ENCODE data around the gene PCSK7. TPM values are rescaled to one million over a fixed set of nuclear protein-coding genes. Genes with fewer than 3 reads are reported as not detected.

Gene PCSK7
- total RNA-seq, 5 donors from 2014 or later (not counting 1 experiment from before 2014, with no cell fraction given) = 300 to 368 (median 336) TPM

GRCh38 chr11:117197006-117197405 lies 34.9 kb downstream of the PCSK7 start:
- Histone ChIP-seq H3K4me3 (ENCODE audit: control insufficient read depth in 1 of 2, extremely low read depth in 1 of 2, low read length in 1 of 2) (no peak overlapping the region), H3K4me1 (ENCODE audit: control insufficient read depth in 1 of 2, extremely low read depth in 1 of 2, insufficient read depth in 2 of 2, low read length in 2 of 2) (peaks cover 0 to 4% of the 10 kb centered on the region in 2 experiments), H3K27me3 (replicated peaks in 1 of 2; ENCODE audit: control insufficient read depth in 2 of 2, extremely low read depth in 1 of 2, insufficient read depth in 2 of 2, low read length in 1 of 2) (no peaks in the 10 kb centered on the region), H3K9me3 (no peaks in the 10 kb centered on the region), H3K27ac (ENCODE audit: low read length) (no peak overlapping the region), H3K36me3 (ENCODE audit: control insufficient read depth in 2 of 2, extremely low read depth in 1 of 2, insufficient read depth in 1 of 2, low read length in 1 of 2) (peaks cover 4 to 9% of the 10 kb centered on the region in 2 donors)
- no peak for DNase-seq
- Mint-ChIP-seq H3K9me3 (no peaks in the 10 kb centered on the region), H3K4me1 (peaks cover 0 to 10% (median 6%) of the 10 kb centered on the region in 3 donors), H3K27me3 (no peaks in the 10 kb centered on the region), H3K4me3 (no peak overlapping the region), H3K36me3 (peaks cover 15% of the 10 kb centered on the region), H3K27ac (no peak overlapping the region)
- no peak for ATAC-seq (replicated peaks in 1 of 4)
- CTCF ChIA-PET = interaction anchor here (0.5 to 0.9 kb wide), 2 partner anchors 33 to 1363 kb away, joined by 3 read pairs; no protein-coding TSS in a partner anchor
- POLR2A ChIA-PET = interaction anchor here in 1 of 2 donors (0.6 kb wide), 1 partner anchor 294 kb away, joined by 3 read pairs; no protein-coding TSS in a partner anchor
- 96% methylated on average over 4 of the region's 7 CpGs for WGBS (ENCODE audit: insufficient coverage)

GRCh38 chr11:117195761-117196160 lies 36.1 kb downstream of the PCSK7 start:
- CTCF ChIA-PET = no interaction called here
- peak in 1 of 4 experiments; percentile 6 for ATAC-seq (replicated peaks in 1 of 4)

GRCh38 chr11:117195258-117195657 lies 36.6 kb downstream of the PCSK7 start:
- no peaks in the 10 kb centered on the region for H3K27me3 ChIP-seq (replicated peaks in 1 of 2; ENCODE audit: control insufficient read depth in 2 of 2, extremely low read depth in 1 of 2, insufficient read depth in 2 of 2, low read length in 1 of 2)
- DNase-seq (no peak), ATAC-seq (replicated peaks in 1 of 4) (no peak)
- Mint-ChIP-seq H3K4me3 (no peak overlapping the region), H3K27ac (peak overlapping the region; percentile 73 to 80), H3K27me3 (no peaks in the 10 kb centered on the region), H3K4me1 (peaks cover 0 to 11% (median 6%) of the 10 kb centered on the region in 3 donors), H3K36me3 (peaks cover 17% of the 10 kb centered on the region), H3K9me3 (no peaks in the 10 kb centered on the region)
- H3K4me3 ChIP-seq (ENCODE audit: control insufficient read depth in 1 of 2, extremely low read depth in 1 of 2, low read length in 1 of 2) = no peak overlapping the region
- H3K27ac ChIP-seq (ENCODE audit: low read length) = no peak overlapping the region
- ChIA-PET POLR2A (interaction anchor here in 1 of 2 donors (0.7 kb wide), 1 partner anchor 15 kb away, joined by 3 read pairs; no protein-coding TSS in a partner anchor), CTCF (no interaction called here)
- H3K9me3 ChIP-seq = no peaks in the 10 kb centered on the region
- H3K4me1 ChIP-seq (ENCODE audit: control insufficient read depth in 1 of 2, extremely low read depth in 1 of 2, insufficient read depth in 2 of 2, low read length in 2 of 2) = peaks cover 0 to 4% of the 10 kb centered on the region in 2 experiments
- 93% methylated on average over 4 of the region's 4 CpGs for WGBS (ENCODE audit: insufficient coverage)
- peaks cover 4 to 6% of the 10 kb centered on the region in 2 donors for H3K36me3 ChIP-seq (ENCODE audit: control insufficient read depth in 2 of 2, extremely low read depth in 1 of 2, insufficient read depth in 1 of 2, low read length in 1 of 2)

More at GRCh38 chr11:117195761-117196160, 36.1 kb downstream of the PCSK7 start:
- Mint-ChIP-seq H3K27me3 (no peaks in the 10 kb centered on the region), H3K4me1 (peaks cover 0 to 11% (median 6%) of the 10 kb centered on the region in 3 donors), H3K36me3 (peaks cover 15% of the 10 kb centered on the region), H3K4me3 (no peak overlapping the region), H3K27ac (peak overlapping the region; percentile 25 to 62), H3K9me3 (no peaks in the 10 kb centered on the region)
- Histone ChIP-seq H3K27ac (ENCODE audit: low read length) (no peak overlapping the region), H3K4me1 (ENCODE audit: control insufficient read depth in 1 of 2, extremely low read depth in 1 of 2, insufficient read depth in 2 of 2, low read length in 2 of 2) (peaks cover 0 to 4% of the 10 kb centered on the region in 2 experiments), H3K4me3 (ENCODE audit: control insufficient read depth in 1 of 2, extremely low read depth in 1 of 2, low read length in 1 of 2) (no peak overlapping the region), H3K36me3 (ENCODE audit: control insufficient read depth in 2 of 2, extremely low read depth in 1 of 2, insufficient read depth in 1 of 2, low read length in 1 of 2) (peaks cover 4 to 6% of the 10 kb centered on the region in 2 donors), H3K9me3 (no peaks in the 10 kb centered on the region), H3K27me3 (replicated peaks in 1 of 2; ENCODE audit: control insufficient read depth in 2 of 2, extremely low read depth in 1 of 2, insufficient read depth in 2 of 2, low read length in 1 of 2) (no peaks in the 10 kb centered on the region)
- 77% methylated on average over 19 of the region's 19 CpGs for WGBS (ENCODE audit: insufficient coverage)
- no peak for DNase-seq
- POLR2A ChIA-PET = interaction anchor here in 1 of 2 donors (0.7 kb wide), 1 partner anchor 16 kb away, joined by 3 read pairs; no protein-coding TSS in a partner anchor

- no peaks in the 10 kb centered on the region for H3K9me3 Mint-ChIP-seq
- 95% methylated on average over 4 of the region's 5 CpGs for WGBS (ENCODE audit: insufficient coverage)
- no peak overlapping the region for H3K27ac Mint-ChIP-seq
- no peak overlapping the region for H3K4me3 Mint-ChIP-seq
- Histone ChIP-seq H3K36me3 (ENCODE audit: control insufficient read depth in 2 of 2, extremely low read depth in 1 of 2, insufficient read depth in 1 of 2, low read length in 1 of 2) (peaks cover 4 to 16% of the 10 kb centered on the region in 2 donors), H3K4me3 (ENCODE audit: control insufficient read depth in 1 of 2, extremely low read depth in 1 of 2, low read length in 1 of 2) (no peak overlapping the region), H3K4me1 (ENCODE audit: control insufficient read depth in 1 of 2, extremely low read depth in 1 of 2, insufficient read depth in 2 of 2, low read length in 2 of 2) (peaks cover 0 to 8% of the 10 kb centered on the region in 2 experiments), H3K9me3 (no peaks in the 10 kb centered on the region), H3K27me3 (replicated peaks in 1 of 2; ENCODE audit: control insufficient read depth in 2 of 2, extremely low read depth in 1 of 2, insufficient read depth in 2 of 2, low read length in 1 of 2) (no peaks in the 10 kb centered on the region), H3K27ac (ENCODE audit: low read length) (no peak overlapping the region)
- H3K36me3 Mint-ChIP-seq = peaks cover 17% of the 10 kb centered on the region
- DNase-seq = no peak
- CTCF ChIA-PET = no interaction called here
- peaks cover 0 to 11% (median 6%) of the 10 kb centered on the region in 3 donors for H3K4me1 Mint-ChIP-seq
- POLR2A ChIA-PET = no interaction called here
- no peaks in the 10 kb centered on the region for H3K27me3 Mint-ChIP-seq
- ATAC-seq (replicated peaks in 1 of 4) = no peak
These were observed 37.6 kb downstream of the PCSK7 start for GRCh38 chr11:117194267-117194666.

- H3K27me3 Mint-ChIP-seq = no peaks in the 10 kb centered on the region
- 97% methylated on average over 11 of the region's 15 CpGs for WGBS (ENCODE audit: insufficient coverage)
- Histone ChIP-seq H3K36me3 (ENCODE audit: control insufficient read depth in 2 of 2, extremely low read depth in 1 of 2, insufficient read depth in 1 of 2, low read length in 1 of 2) (peaks cover 4 to 23% of the 10 kb centered on the region in 2 donors), H3K9me3 (no peaks in the 10 kb centered on the region), H3K27ac (ENCODE audit: low read length) (no peak overlapping the region), H3K27me3 (replicated peaks in 1 of 2; ENCODE audit: control insufficient read depth in 2 of 2, extremely low read depth in 1 of 2, insufficient read depth in 2 of 2, low read length in 1 of 2) (no peaks in the 10 kb centered on the region), H3K4me3 (ENCODE audit: control insufficient read depth in 1 of 2, extremely low read depth in 1 of 2, low read length in 1 of 2) (no peak overlapping the region), H3K4me1 (ENCODE audit: control insufficient read depth in 1 of 2, extremely low read depth in 1 of 2, insufficient read depth in 2 of 2, low read length in 2 of 2) (peaks cover 0 to 8% of the 10 kb centered on the region in 2 experiments)
- peaks cover 18% of the 10 kb centered on the region for H3K36me3 Mint-ChIP-seq
- H3K4me3 Mint-ChIP-seq = no peak overlapping the region
- no peaks in the 10 kb centered on the region for H3K9me3 Mint-ChIP-seq
- CTCF ChIA-PET = no interaction called here
- DNase-seq = no peak
- H3K4me1 Mint-ChIP-seq = peaks cover 0 to 11% (median 6%) of the 10 kb centered on the region in 3 donors
- peak overlapping the region; percentile 8 to 52 for H3K27ac Mint-ChIP-seq
- ATAC-seq (replicated peaks in 1 of 4) = no peak
- POLR2A ChIA-PET = no interaction called here
These were observed 38.5 kb downstream of the PCSK7 start for GRCh38 chr11:117193130-117194020.

- Mint-ChIP-seq H3K36me3 (peaks cover 16% of the 10 kb centered on the region), H3K9me3 (no peaks in the 10 kb centered on the region), H3K4me3 (no peak overlapping the region), H3K27me3 (no peaks in the 10 kb centered on the region), H3K27ac (no peak overlapping the region), H3K4me1 (peaks cover 0 to 11% (median 6%) of the 10 kb centered on the region in 3 donors)
- Histone ChIP-seq H3K27ac (ENCODE audit: low read length) (no peak overlapping the region), H3K36me3 (ENCODE audit: control insufficient read depth in 2 of 2, extremely low read depth in 1 of 2, insufficient read depth in 1 of 2, low read length in 1 of 2) (peaks cover 7 to 30% of the 10 kb centered on the region in 2 donors), H3K27me3 (replicated peaks in 1 of 2; ENCODE audit: control insufficient read depth in 2 of 2, extremely low read depth in 1 of 2, insufficient read depth in 2 of 2, low read length in 1 of 2) (no peaks in the 10 kb centered on the region), H3K4me3 (ENCODE audit: control insufficient read depth in 1 of 2, extremely low read depth in 1 of 2, low read length in 1 of 2) (no peak overlapping the region), H3K9me3 (no peaks in the 10 kb centered on the region), H3K4me1 (ENCODE audit: control insufficient read depth in 1 of 2, extremely low read depth in 1 of 2, insufficient read depth in 2 of 2, low read length in 2 of 2) (peaks cover 0 to 8% of the 10 kb centered on the region in 2 experiments)
- ATAC-seq (replicated peaks in 1 of 4) = no peak
- POLR2A ChIA-PET = no interaction called here
- WGBS (ENCODE audit: insufficient coverage) = 96% methylated on average over 8 of the region's 17 CpGs
- CTCF ChIA-PET = no interaction called here
- DNase-seq = no peak
These were observed 39.4 kb downstream of the PCSK7 start for GRCh38 chr11:117192401-117192875.
